Left forelimb (tissue), 1 donor: ENCODE results near the gene BAG5.
"Not testable (repeated sequence)": the region's sequence is repeated elsewhere in the genome, so short reads cannot be mapped to it uniquely, and the experiment has no call there.

ENCODE experiments used
- DNase-seq: peaks from one replicate; pipeline ENCODE4 v3.0.0-alpha.2; 2018; ENCODE audit warnings: low spot score

The BAG5 gene

GRCh38 chr14:103562429-103563225, at the start of gene BAG5, which contains the start of gene COA8:
TSS of gene BAG5 (minus strand) at chr14:103562657. CDS start at chr14:103561164, 1,493 bp downstream.
TSS of gene COA8 (plus strand) at chr14:103562960. CDS start at chr14:103563002, 42 bp downstream.
- peak; percentile 94 for DNase-seq

- DNase-seq: no peak
Measured at GRCh38 chr14:103611215-103611614, 48.8 kb upstream of the BAG5 start.

- DNase-seq: not testable (repeated sequence)
Measured at GRCh38 chr14:103609081-103609480, 46.6 kb upstream of the BAG5 start.

- DNase-seq: no peak
Measured at GRCh38 chr14:103607822-103608221, 45.4 kb upstream of the BAG5 start.

GRCh38 chr14:103606963-103607668, 44.7 kb upstream of the BAG5 start:
- DNase-seq: peak; percentile 93

GRCh38 chr14:103604620-103605019, 42.2 kb upstream of the BAG5 start:
- DNase-seq: no peak

- no peak for DNase-seq
Measured at GRCh38 chr14:103600503-103600902, 38.0 kb upstream of the BAG5 start.

GRCh38 chr14:103597623-103598377, 35.3 kb upstream of the BAG5 start:
- no peak for DNase-seq

GRCh38 chr14:103594265-103594664, 31.8 kb upstream of the BAG5 start:
- DNase-seq: no peak

- no peak for DNase-seq
Measured at GRCh38 chr14:103593577-103593976, 31.1 kb upstream of the BAG5 start.

GRCh38 chr14:103584326-103584915, 22.0 kb upstream of the BAG5 start:
- DNase-seq: no peak

- no peak for DNase-seq
Measured at GRCh38 chr14:103581954-103582703, 19.7 kb upstream of the BAG5 start.

GRCh38 chr14:103581206-103581605, 18.7 kb upstream of the BAG5 start:
- no peak for DNase-seq

GRCh38 chr14:103578401-103579075, 16.1 kb upstream of the BAG5 start:
- DNase-seq: no peak

- DNase-seq: peak; percentile 78
Measured at GRCh38 chr14:103576371-103577024, 14.0 kb upstream of the BAG5 start.

- no peak for DNase-seq
Measured at GRCh38 chr14:103574707-103575285, 12.3 kb upstream of the BAG5 start.

- DNase-seq: no peak
Measured at GRCh38 chr14:103574104-103574503, 11.6 kb upstream of the BAG5 start.

GRCh38 chr14:103569408-103569807, 7.0 kb upstream of the BAG5 start:
- DNase-seq: no peak

GRCh38 chr14:103568952-103569351, 6.5 kb upstream of the BAG5 start:
- DNase-seq: no peak
